IgD-negative memory B cell (primary cell): ENCODE results near the gene ROBO2. TPM values are rescaled to one million over a fixed set of nuclear protein-coding genes. Genes with fewer than 3 reads are reported as not detected.

Experiments
- H3K27ac Mint-ChIP-seq, 3 donors: one replicate each; pipeline ENCODE4 v1.8.0; 2020 to 2022; ENCODE audit warnings: mild to moderate bottlenecking in 3 of 3, mixed read lengths in 3 of 3, moderate library complexity in 1 of 3
- H3K27me3 Mint-ChIP-seq: one replicate; pipeline ENCODE4 v1.8.0; 2021; ENCODE audit warnings: mixed read lengths
- H3K36me3 Mint-ChIP-seq: one replicate; pipeline ENCODE4 v1.8.0; 2020; ENCODE audit warnings: mild to moderate bottlenecking, mixed read lengths
- H3K4me1 Mint-ChIP-seq, 3 donors: one replicate each; pipeline ENCODE4 v1.8.0; 2020 to 2022; ENCODE audit warnings: mixed read lengths in 3 of 3, mild to moderate bottlenecking in 1 of 3
- H3K4me3 Mint-ChIP-seq, 4 donors: one replicate each; pipeline ENCODE4 v1.8.0; 2020 to 2022; ENCODE audit warnings: mild to moderate bottlenecking in 4 of 4, mixed read lengths in 4 of 4, moderate library complexity in 3 of 4
- H3K9me3 Mint-ChIP-seq, 3 donors: one replicate each; pipeline ENCODE4 v1.8.0; 2020 to 2021; ENCODE audit warnings: mixed read lengths in 3 of 3, mild to moderate bottlenecking in 1 of 3
- polyA plus RNA-seq: library from polyadenylated mRNA; unstranded; fragments of 300-500 nt; fragmentation: Illumina TruSeq; gene quantifications from one replicate; pipeline ENCODE4 v1.2.3, GENCODE V29; 2021

Gene ROBO2
- polyA plus RNA-seq, 1 donor from 2014 or later = not detected

GRCh38 chr3:77041811-77042210, 1.9 kb downstream of the ROBO2 start:
- Mint-ChIP-seq H3K4me1 (peaks cover 0 to 4% (median 0%) of the 10 kb centered on the region in 3 donors), H3K4me3 (no peak overlapping the region)

GRCh38 chr3:77042343-77042742, 2.4 kb downstream of the ROBO2 start:
- Mint-ChIP-seq H3K4me3 (peak overlapping the region in 1 of 4 donors; percentile 2), H3K9me3 (peaks cover 0 to 7% (median 6%) of the 10 kb centered on the region in 3 donors), H3K4me1 (peaks cover 0 to 4% (median 0%) of the 10 kb centered on the region in 3 donors), H3K36me3 (no peaks in the 10 kb centered on the region), H3K27ac (no peak overlapping the region), H3K27me3 (peaks cover 11% of the 10 kb centered on the region)

More at GRCh38 chr3:77041811-77042210, 1.9 kb downstream of the ROBO2 start:
- peaks cover 11% of the 10 kb centered on the region for H3K27me3 Mint-ChIP-seq
- H3K27ac Mint-ChIP-seq = no peak overlapping the region
- H3K36me3 Mint-ChIP-seq = no peaks in the 10 kb centered on the region
- H3K9me3 Mint-ChIP-seq = peaks cover 0 to 6% (median 5%) of the 10 kb centered on the region in 3 donors

- Mint-ChIP-seq H3K36me3 (no peaks in the 10 kb centered on the region), H3K27me3 (peaks cover 8% of the 10 kb centered on the region), H3K4me1 (peaks cover 0 to 4% (median 0%) of the 10 kb centered on the region in 3 donors), H3K4me3 (no peak overlapping the region), H3K27ac (no peak overlapping the region), H3K9me3 (peaks cover 0 to 7% (median 6%) of the 10 kb centered on the region in 3 donors)
These were observed 3.0 kb downstream of the ROBO2 start for GRCh38 chr3:77042882-77043281.

GRCh38 chr3:77045686-77046085, 5.8 kb downstream of the ROBO2 start:
- H3K36me3 Mint-ChIP-seq = no peaks in the 10 kb centered on the region
- peaks cover 2% of the 10 kb centered on the region for H3K27me3 Mint-ChIP-seq
- H3K27ac Mint-ChIP-seq = no peak overlapping the region
- H3K4me1 Mint-ChIP-seq = no peaks in the 10 kb centered on the region
- H3K4me3 Mint-ChIP-seq = no peak overlapping the region
- peaks cover 0 to 7% (median 0%) of the 10 kb centered on the region in 3 donors for H3K9me3 Mint-ChIP-seq

GRCh38 chr3:77048186-77048585, 8.3 kb downstream of the ROBO2 start:
- Mint-ChIP-seq H3K4me1 (no peaks in the 10 kb centered on the region), H3K27ac (no peak overlapping the region), H3K4me3 (no peak overlapping the region), H3K27me3 (no peaks in the 10 kb centered on the region), H3K36me3 (no peaks in the 10 kb centered on the region), H3K9me3 (peaks cover 0 to 7% (median 0%) of the 10 kb centered on the region in 3 donors)

- Mint-ChIP-seq H3K4me3 (no peak overlapping the region), H3K4me1 (no peaks in the 10 kb centered on the region)
These were observed 11.7 kb downstream of the ROBO2 start for GRCh38 chr3:77051591-77051990.

GRCh38 chr3:77052051-77052501, 12.2 kb downstream of the ROBO2 start:
- no peak overlapping the region for H3K4me3 Mint-ChIP-seq
- no peaks in the 10 kb centered on the region for H3K27me3 Mint-ChIP-seq
- H3K9me3 Mint-ChIP-seq = peaks cover 0 to 3% (median 0%) of the 10 kb centered on the region in 3 donors
- no peaks in the 10 kb centered on the region for H3K36me3 Mint-ChIP-seq
- H3K27ac Mint-ChIP-seq = peak overlapping the region in 1 of 3 donors; percentile 39
- no peaks in the 10 kb centered on the region for H3K4me1 Mint-ChIP-seq

More at GRCh38 chr3:77051591-77051990, 11.7 kb downstream of the ROBO2 start:
- Mint-ChIP-seq H3K36me3 (no peaks in the 10 kb centered on the region), H3K9me3 (peaks cover 0 to 3% (median 3%) of the 10 kb centered on the region in 3 donors), H3K27me3 (no peaks in the 10 kb centered on the region), H3K27ac (no peak overlapping the region)

- H3K36me3 Mint-ChIP-seq = no peaks in the 10 kb centered on the region
- peaks cover 0 to 3% (median 0%) of the 10 kb centered on the region in 3 donors for H3K9me3 Mint-ChIP-seq
- no peak overlapping the region for H3K27ac Mint-ChIP-seq
- no peaks in the 10 kb centered on the region for H3K4me1 Mint-ChIP-seq
- H3K27me3 Mint-ChIP-seq = no peaks in the 10 kb centered on the region
- H3K4me3 Mint-ChIP-seq = no peak overlapping the region
These were observed 13.1 kb downstream of the ROBO2 start for GRCh38 chr3:77052733-77053670.

GRCh38 chr3:77053795-77054194, 13.9 kb downstream of the ROBO2 start:
- no peaks in the 10 kb centered on the region for H3K4me1 Mint-ChIP-seq
- H3K27ac Mint-ChIP-seq = no peak overlapping the region
- no peak overlapping the region for H3K4me3 Mint-ChIP-seq
- no peaks in the 10 kb centered on the region for H3K27me3 Mint-ChIP-seq
- no peaks in the 10 kb centered on the region for H3K36me3 Mint-ChIP-seq
- peaks cover 0 to 3% (median 0%) of the 10 kb centered on the region in 3 donors for H3K9me3 Mint-ChIP-seq

- no peaks in the 10 kb centered on the region for H3K36me3 Mint-ChIP-seq
- H3K27ac Mint-ChIP-seq = no peak overlapping the region
- H3K4me3 Mint-ChIP-seq = no peak overlapping the region
- no peaks in the 10 kb centered on the region for H3K4me1 Mint-ChIP-seq
- peaks cover 3 to 9% (median 3%) of the 10 kb centered on the region in 3 donors for H3K9me3 Mint-ChIP-seq
- H3K27me3 Mint-ChIP-seq = no peaks in the 10 kb centered on the region
These were observed 16.0 kb downstream of the ROBO2 start for GRCh38 chr3:77055841-77056341.

GRCh38 chr3:77059354-77059753, 19.5 kb downstream of the ROBO2 start:
- no peak overlapping the region for H3K27ac Mint-ChIP-seq
- no peaks in the 10 kb centered on the region for H3K4me1 Mint-ChIP-seq
- H3K9me3 Mint-ChIP-seq = peaks cover 3 to 17% (median 8%) of the 10 kb centered on the region in 3 donors
- H3K4me3 Mint-ChIP-seq = no peak overlapping the region
- no peaks in the 10 kb centered on the region for H3K36me3 Mint-ChIP-seq
- H3K27me3 Mint-ChIP-seq = no peaks in the 10 kb centered on the region

- H3K4me1 Mint-ChIP-seq = no peaks in the 10 kb centered on the region
- peaks cover 3 to 16% (median 9%) of the 10 kb centered on the region in 3 donors for H3K9me3 Mint-ChIP-seq
- no peaks in the 10 kb centered on the region for H3K27me3 Mint-ChIP-seq
These were observed 23.5 kb downstream of the ROBO2 start for GRCh38 chr3:77063423-77063822.

GRCh38 chr3:77065750-77066149, 25.9 kb downstream of the ROBO2 start:
- H3K36me3 Mint-ChIP-seq = no peaks in the 10 kb centered on the region

More at GRCh38 chr3:77063423-77063822, 23.5 kb downstream of the ROBO2 start:
- Mint-ChIP-seq H3K4me3 (no peak overlapping the region), H3K36me3 (no peaks in the 10 kb centered on the region), H3K27ac (no peak overlapping the region)

GRCh38 chr3:77066829-77067228, 26.9 kb downstream of the ROBO2 start:
- Mint-ChIP-seq H3K27ac (no peak overlapping the region), H3K4me1 (no peaks in the 10 kb centered on the region), H3K9me3 (peaks cover 0 to 13% (median 4%) of the 10 kb centered on the region in 3 donors), H3K27me3 (no peaks in the 10 kb centered on the region), H3K4me3 (no peak overlapping the region), H3K36me3 (no peaks in the 10 kb centered on the region)

More at GRCh38 chr3:77065750-77066149, 25.9 kb downstream of the ROBO2 start:
- Mint-ChIP-seq H3K27me3 (no peaks in the 10 kb centered on the region), H3K4me1 (no peaks in the 10 kb centered on the region), H3K9me3 (peaks cover 0 to 13% (median 6%) of the 10 kb centered on the region in 3 donors), H3K27ac (no peak overlapping the region), H3K4me3 (no peak overlapping the region)

GRCh38 chr3:77068808-77069207, 28.9 kb downstream of the ROBO2 start:
- H3K27me3 Mint-ChIP-seq = no peaks in the 10 kb centered on the region
- H3K4me1 Mint-ChIP-seq = no peaks in the 10 kb centered on the region
- peaks cover 0 to 3% (median 1%) of the 10 kb centered on the region in 3 donors for H3K9me3 Mint-ChIP-seq
- no peak overlapping the region for H3K27ac Mint-ChIP-seq
- H3K4me3 Mint-ChIP-seq = no peak overlapping the region
- H3K36me3 Mint-ChIP-seq = no peaks in the 10 kb centered on the region
